HEK293 (cell line): ENCODE results near the gene TRAPPC3L.

ENCODE experiments used
- CTCF ChIP-seq: fragments of 450-650 bp; formaldehyde crosslinking; IDR thresholded peaks from 2 replicates; pipeline ENCODE4 v1.5.1; 2016; ENCODE audit warnings: missing biosample characterization, missing genetic modification characterization
- GFI1B ChIP-seq: fragments of 450-650 bp; formaldehyde crosslinking; IDR thresholded peaks from 2 replicates; pipeline ENCODE4 v1.5.1; 2016; ENCODE audit warnings: missing biosample characterization, missing genetic modification characterization
- GLIS1 ChIP-seq: fragments of 450-650 bp; formaldehyde crosslinking; IDR thresholded peaks from 2 replicates; pipeline ENCODE4 v1.5.1; 2016; ENCODE audit warnings: missing biosample characterization, missing genetic modification characterization
- MZF1 ChIP-seq: fragments of 450-650 bp; formaldehyde crosslinking; IDR thresholded peaks from 2 replicates; pipeline ENCODE4 v1.5.1; 2017; ENCODE audit warnings: missing biosample characterization, missing genetic modification characterization, borderline replicate concordance
- PRDM10 ChIP-seq: fragments of 450-650 bp; formaldehyde crosslinking; IDR thresholded peaks from 2 replicates; pipeline ENCODE4 v1.5.1; 2016; ENCODE audit warnings: missing biosample characterization, missing genetic modification characterization
- REST ChIP-seq: fragments of 450-650 bp; formaldehyde crosslinking; IDR thresholded peaks from 2 replicates; pipeline ENCODE4 v1.5.1; 2016; ENCODE audit warnings: missing biosample characterization, missing genetic modification characterization
- YY1 ChIP-seq: fragments of 450-650 bp; formaldehyde crosslinking; IDR thresholded peaks from 2 replicates; pipeline ENCODE4 v1.5.1; 2018; ENCODE audit warnings: missing biosample characterization, missing genetic modification characterization
- ZNF112 ChIP-seq: fragments of 450-650 bp; formaldehyde crosslinking; IDR thresholded peaks from 2 replicates; pipeline ENCODE4 v1.5.0; 2017; ENCODE audit warnings: missing biosample characterization, missing genetic modification characterization
- ZNF169 ChIP-seq: fragments of 450-650 bp; formaldehyde crosslinking; IDR thresholded peaks from 2 replicates; pipeline ENCODE4 v1.5.1; 2016; ENCODE audit warnings: missing biosample characterization, missing genetic modification characterization
- ZNF174 ChIP-seq: fragments of 450-650 bp; formaldehyde crosslinking; IDR thresholded peaks from 2 replicates; pipeline ENCODE4 v1.5.0; 2017; ENCODE audit warnings: missing biosample characterization, mild to moderate bottlenecking, missing genetic modification characterization
- ZNF311 ChIP-seq: fragments of 450-650 bp; formaldehyde crosslinking; IDR thresholded peaks from 2 replicates; pipeline ENCODE4 v1.5.1; 2017; ENCODE audit warnings: missing biosample characterization, missing genetic modification characterization, borderline replicate concordance
- ZNF596 ChIP-seq: fragments of 450-650 bp; IDR thresholded peaks from 2 replicates; pipeline ENCODE4 v1.5.0; 2018; ENCODE audit warnings: missing biosample characterization, mild to moderate bottlenecking, missing genetic modification characterization, moderate library complexity
- ZSCAN23 ChIP-seq: fragments of 450-650 bp; formaldehyde crosslinking; IDR thresholded peaks from 2 replicates; pipeline ENCODE4 v1.5.1; 2016; ENCODE audit warnings: missing biosample characterization, missing genetic modification characterization

GRCh38 chr6:116445102-116445501 is 100.4 kb downstream of the TRAPPC3L start:
- TF ChIP-seq GFI1B = no peak
- TF ChIP-seq ZSCAN23 = no peak
- TF ChIP-seq ZNF112 (tag by site-specific recombination) = no peak
- TF ChIP-seq CTCF (tag by site-specific recombination) = no peak
- no peak for TF ChIP-seq YY1 (tag by site-specific recombination)
- TF ChIP-seq ZNF169 (tag by site-specific recombination) = no peak
- no peak for TF ChIP-seq ZNF311 (tag by site-specific recombination)
- no peak for TF ChIP-seq GLIS1
- no peak for TF ChIP-seq MZF1
- no peak for TF ChIP-seq REST (tag by site-specific recombination)
- no peak for TF ChIP-seq ZNF596 (tag by site-specific recombination)
- TF ChIP-seq ZNF174 (tag by site-specific recombination) = no peak
- no peak for TF ChIP-seq PRDM10 (tag by site-specific recombination)
